BJ (cell line): ENCODE data around the gene EEF1A2. TPM values are rescaled to one million over a fixed set of nuclear protein-coding genes. Genes with fewer than 3 reads are reported as not detected.

ENCODE experiments used
- polyA plus RNA-seq: library from polyadenylated mRNA; depleted of rRNA; stranded (reverse); fragments of >200 nt; gene quantifications from 2 replicates; pipeline ENCODE4 v1.2.3, GENCODE V29; 2011; rRNA removed

EEF1A2 gene
- polyA plus RNA-seq, 1 experiment, result 9.4 TPM

Other genes starting within 250 kb of the EEF1A2 start
- not detected in 2 replicates for gene NKAIN4, start 244.6 kb downstream of the EEF1A2 start, polyA plus RNA-seq
- 49.8 and 76.5 TPM in 2 replicates for gene ARFGAP1, start 226.3 kb downstream of the EEF1A2 start, polyA plus RNA-seq
- gene COL20A1, start 205.9 kb downstream of the EEF1A2 start, polyA plus RNA-seq, result not detected in 2 replicates
- gene CHRNA4, start 137.7 kb downstream of the EEF1A2 start, polyA plus RNA-seq, result not detected in 2 replicates
- not detected in 2 replicates for gene KCNQ2, start 26.4 kb downstream of the EEF1A2 start, polyA plus RNA-seq
- 16.5 and 26.9 TPM in 2 replicates for gene PPDPF, start 21.7 kb upstream of the EEF1A2 start, polyA plus RNA-seq
- 0.05 and 0.07 TPM in 2 replicates for gene PTK6, start 38.3 kb upstream of the EEF1A2 start, polyA plus RNA-seq
- not detected in 2 replicates for gene SRMS, start 48.7 kb upstream of the EEF1A2 start, polyA plus RNA-seq
- 0.26 and 0.76 TPM in 2 replicates for gene FNDC11, start 55.1 kb upstream of the EEF1A2 start, polyA plus RNA-seq
- gene HELZ2, start 75.2 kb upstream of the EEF1A2 start, polyA plus RNA-seq, result 4.3 and 7.9 TPM in 2 replicates
- 5.2 and 7.4 TPM in 2 replicates for gene GMEB2, start 128.0 kb upstream of the EEF1A2 start, polyA plus RNA-seq
- 9.7 and 12.7 TPM in 2 replicates for gene STMN3, start 154.3 kb upstream of the EEF1A2 start, polyA plus RNA-seq
- gene RTEL1, start 159.2 kb upstream of the EEF1A2 start, polyA plus RNA-seq, result 13.6 and 18.3 TPM in 2 replicates
- 2.1 and 3.2 TPM in 2 replicates for gene TNFRSF6B, start 197.6 kb upstream of the EEF1A2 start, polyA plus RNA-seq
- gene ARFRP1, start 208.9 kb upstream of the EEF1A2 start, polyA plus RNA-seq, result 29.3 and 41.9 TPM in 2 replicates
- gene ZGPAT, start 209.0 kb upstream of the EEF1A2 start, polyA plus RNA-seq, result 9.4 and 15.9 TPM in 2 replicates
- gene LIME1, start 237.6 kb upstream of the EEF1A2 start, polyA plus RNA-seq, result 1.7 and 2.5 TPM in 2 replicates
- 36.6 and 52.0 TPM in 2 replicates for gene SLC2A4RG, start 240.7 kb upstream of the EEF1A2 start, polyA plus RNA-seq